OCI-LY1 (cell line): ENCODE data around the gene ATXN7.

Experiments
- EZH2 ChIP-seq: fragments of 200-600 bp; sonication (generic), shearing (Covaris generic); IDR thresholded peaks from 2 replicates; pipeline ENCODE4 v1.8.0; 2017; ENCODE audit warnings: borderline replicate concordance, mixed run types, mild to moderate bottlenecking, antibody characterized with exemption, low read length, moderate library complexity, mixed read lengths
- TF ChIP-seq, protein P1 (sequence below): fragments of 200-600 bp; sonication (generic), shearing (Covaris generic); IDR thresholded peaks from 2 replicates; pipeline ENCODE4 v1.5.1; 2017; ENCODE audit warnings: mild to moderate bottlenecking, antibody characterized with exemption, low read length, moderate library complexity, mixed read lengths

DNA sequence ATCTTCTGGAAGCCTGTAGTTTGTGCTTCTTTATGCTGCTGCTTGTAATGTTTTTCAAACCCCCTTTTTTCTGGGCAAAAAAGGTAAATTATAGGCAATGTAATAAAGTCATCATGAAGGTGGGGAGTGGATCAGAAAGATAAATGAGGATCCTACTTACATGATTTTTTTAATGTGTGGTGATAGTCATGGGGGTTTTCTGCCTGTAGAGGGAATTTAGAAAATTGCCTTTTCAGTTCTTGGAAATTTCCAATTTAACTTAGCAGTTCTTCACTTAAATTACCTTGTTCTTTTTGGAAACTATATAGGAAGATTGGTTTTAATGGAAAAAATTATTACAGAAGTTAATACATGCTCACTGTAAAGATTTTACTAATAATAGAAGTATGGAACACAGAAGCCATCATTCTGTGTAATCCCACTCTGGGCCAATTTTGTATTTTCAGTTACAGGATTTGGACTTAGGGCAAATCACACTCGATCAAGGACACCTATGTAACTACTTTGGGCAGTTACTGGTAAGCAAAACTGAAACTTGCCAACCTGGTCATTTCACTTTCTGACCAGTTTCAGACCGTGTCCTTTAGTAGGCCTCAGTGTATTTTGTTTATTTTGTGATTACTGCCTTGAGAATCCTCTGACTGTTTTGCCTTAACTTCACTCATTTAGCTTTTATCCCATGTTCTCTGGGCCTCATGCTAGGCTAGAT is 59.0 kb downstream of the ATXN7 start:
- TF ChIP-seq, protein P1, sequence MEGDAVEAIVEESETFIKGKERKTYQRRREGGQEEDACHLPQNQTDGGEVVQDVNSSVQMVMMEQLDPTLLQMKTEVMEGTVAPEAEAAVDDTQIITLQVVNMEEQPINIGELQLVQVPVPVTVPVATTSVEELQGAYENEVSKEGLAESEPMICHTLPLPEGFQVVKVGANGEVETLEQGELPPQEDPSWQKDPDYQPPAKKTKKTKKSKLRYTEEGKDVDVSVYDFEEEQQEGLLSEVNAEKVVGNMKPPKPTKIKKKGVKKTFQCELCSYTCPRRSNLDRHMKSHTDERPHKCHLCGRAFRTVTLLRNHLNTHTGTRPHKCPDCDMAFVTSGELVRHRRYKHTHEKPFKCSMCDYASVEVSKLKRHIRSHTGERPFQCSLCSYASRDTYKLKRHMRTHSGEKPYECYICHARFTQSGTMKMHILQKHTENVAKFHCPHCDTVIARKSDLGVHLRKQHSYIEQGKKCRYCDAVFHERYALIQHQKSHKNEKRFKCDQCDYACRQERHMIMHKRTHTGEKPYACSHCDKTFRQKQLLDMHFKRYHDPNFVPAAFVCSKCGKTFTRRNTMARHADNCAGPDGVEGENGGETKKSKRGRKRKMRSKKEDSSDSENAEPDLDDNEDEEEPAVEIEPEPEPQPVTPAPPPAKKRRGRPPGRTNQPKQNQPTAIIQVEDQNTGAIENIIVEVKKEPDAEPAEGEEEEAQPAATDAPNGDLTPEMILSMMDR = no peak
- no peak for TF ChIP-seq EZH2
